HCT116 (cell line): Measurements from ENCODE around the gene HOXD10.

ENCODE experiments used
- CEBPB ChIP-seq: IDR thresholded peaks from 2 replicates; pipeline ENCODE4 v1.6.1; 2012; ENCODE audit warnings: low read depth
- POLR2A ChIP-seq: IDR thresholded peaks from 2 replicates; pipeline ENCODE4 v1.7.0; 2011; ENCODE audit warnings: borderline replicate concordance; ENCODE audit not compliant: insufficient read depth, insufficient read length; ENCODE audit errors: extremely low read depth
- REST ChIP-seq: IDR thresholded peaks from 2 replicates; pipeline ENCODE4 v1.6.1; 2012; ENCODE audit warnings: low read depth
- YY1 ChIP-seq: IDR thresholded peaks from 2 replicates; pipeline ENCODE4 v1.6.1; 2011; ENCODE audit warnings: low read length, low read depth, moderate library complexity, mild to moderate bottlenecking; ENCODE audit not compliant: insufficient replicate concordance; ENCODE audit errors: extremely low read depth
- TF ChIP-seq, protein P1 (sequence below), 3 experiments: fragments of 200-600 bp in 1 of 3; sonication (generic) in 1 of 3; IDR thresholded peaks in 2 of 3; conservative IDR thresholded peaks in 1 of 3; 2 replicates each; pipeline ENCODE4 v1.5.1; 2012 to 2017; ENCODE audit warnings: low read depth in 2 of 3, low read length in 2 of 3, antibody characterized with exemption in 1 of 3, borderline replicate concordance in 1 of 3, control low read depth in 1 of 3, mild to moderate bottlenecking in 1 of 3, mixed read lengths in 1 of 3, mixed run types in 1 of 3, moderate library complexity in 1 of 3; ENCODE audit not compliant: insufficient read depth in 1 of 3
- TF ChIP-seq, protein P2 (sequence below): IDR thresholded peaks from 2 replicates; pipeline ENCODE4 v1.6.1; 2012

DNA sequence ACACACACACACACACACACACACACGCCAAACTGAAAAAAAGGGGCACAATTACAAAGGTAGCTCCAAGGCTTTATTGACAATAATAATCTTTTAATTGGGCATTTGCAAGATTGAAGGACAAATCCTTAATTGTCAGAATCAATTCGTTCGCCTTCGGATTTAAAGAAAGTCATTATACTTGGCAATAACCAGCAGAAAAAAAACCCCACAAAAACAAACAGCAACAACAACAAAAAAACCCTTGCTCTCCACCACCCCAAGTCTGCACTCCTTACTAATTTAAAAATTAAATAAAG, 11.1 kb downstream of the HOXD10 start:
- TF ChIP-seq, protein P1, sequence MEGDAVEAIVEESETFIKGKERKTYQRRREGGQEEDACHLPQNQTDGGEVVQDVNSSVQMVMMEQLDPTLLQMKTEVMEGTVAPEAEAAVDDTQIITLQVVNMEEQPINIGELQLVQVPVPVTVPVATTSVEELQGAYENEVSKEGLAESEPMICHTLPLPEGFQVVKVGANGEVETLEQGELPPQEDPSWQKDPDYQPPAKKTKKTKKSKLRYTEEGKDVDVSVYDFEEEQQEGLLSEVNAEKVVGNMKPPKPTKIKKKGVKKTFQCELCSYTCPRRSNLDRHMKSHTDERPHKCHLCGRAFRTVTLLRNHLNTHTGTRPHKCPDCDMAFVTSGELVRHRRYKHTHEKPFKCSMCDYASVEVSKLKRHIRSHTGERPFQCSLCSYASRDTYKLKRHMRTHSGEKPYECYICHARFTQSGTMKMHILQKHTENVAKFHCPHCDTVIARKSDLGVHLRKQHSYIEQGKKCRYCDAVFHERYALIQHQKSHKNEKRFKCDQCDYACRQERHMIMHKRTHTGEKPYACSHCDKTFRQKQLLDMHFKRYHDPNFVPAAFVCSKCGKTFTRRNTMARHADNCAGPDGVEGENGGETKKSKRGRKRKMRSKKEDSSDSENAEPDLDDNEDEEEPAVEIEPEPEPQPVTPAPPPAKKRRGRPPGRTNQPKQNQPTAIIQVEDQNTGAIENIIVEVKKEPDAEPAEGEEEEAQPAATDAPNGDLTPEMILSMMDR (IDR thresholded peaks at IDR 0.05 in 2 of 3, conservative IDR thresholded peaks at IDR 0.05 in 1 of 3; ENCODE audit: borderline replicate concordance in 1 of 3, insufficient read depth in 1 of 3, low read depth in 2 of 3, low read length in 2 of 3): no peak
- TF ChIP-seq POLR2A: no peak
- TF ChIP-seq, protein P2, sequence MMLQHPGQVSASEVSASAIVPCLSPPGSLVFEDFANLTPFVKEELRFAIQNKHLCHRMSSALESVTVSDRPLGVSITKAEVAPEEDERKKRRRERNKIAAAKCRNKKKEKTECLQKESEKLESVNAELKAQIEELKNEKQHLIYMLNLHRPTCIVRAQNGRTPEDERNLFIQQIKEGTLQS: no peak
- TF ChIP-seq CEBPB: no peak
- no peak for TF ChIP-seq YY1
- no peak for TF ChIP-seq REST
